HL-60 (cell line): ENCODE results near the gene APBB2.

Experiments used
- GABPA ChIP-seq: IDR thresholded peaks from 2 replicates; pipeline ENCODE4 v1.6.1; 2012; ENCODE audit warnings: low read depth
- TF ChIP-seq, protein P1 (sequence below): IDR thresholded peaks from one replicate; pipeline ENCODE4 v1.5.1; 2011; ENCODE audit warnings: low read length, control low read depth, inconsistent platforms; ENCODE audit not compliant: insufficient read depth

DNA sequence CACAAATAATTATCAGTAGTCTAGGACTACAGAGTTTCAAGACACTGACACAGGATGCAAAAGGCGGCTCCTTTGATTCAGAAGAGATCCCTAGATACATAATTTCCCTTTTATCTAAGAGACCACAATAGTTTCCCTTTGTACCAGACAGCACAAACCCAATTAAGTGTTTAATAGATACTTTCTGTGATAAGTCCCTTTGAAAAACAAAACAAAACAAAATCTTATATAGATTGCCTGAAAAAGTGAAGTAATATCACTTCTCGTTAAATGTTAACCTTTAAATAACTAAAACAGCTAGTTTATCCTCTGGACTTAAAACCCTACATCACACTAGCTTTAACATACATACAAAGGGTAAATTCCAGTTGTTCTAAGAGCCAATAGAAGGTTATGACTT is 49.9 kb downstream of the APBB2 start:
- TF ChIP-seq, protein P1, sequence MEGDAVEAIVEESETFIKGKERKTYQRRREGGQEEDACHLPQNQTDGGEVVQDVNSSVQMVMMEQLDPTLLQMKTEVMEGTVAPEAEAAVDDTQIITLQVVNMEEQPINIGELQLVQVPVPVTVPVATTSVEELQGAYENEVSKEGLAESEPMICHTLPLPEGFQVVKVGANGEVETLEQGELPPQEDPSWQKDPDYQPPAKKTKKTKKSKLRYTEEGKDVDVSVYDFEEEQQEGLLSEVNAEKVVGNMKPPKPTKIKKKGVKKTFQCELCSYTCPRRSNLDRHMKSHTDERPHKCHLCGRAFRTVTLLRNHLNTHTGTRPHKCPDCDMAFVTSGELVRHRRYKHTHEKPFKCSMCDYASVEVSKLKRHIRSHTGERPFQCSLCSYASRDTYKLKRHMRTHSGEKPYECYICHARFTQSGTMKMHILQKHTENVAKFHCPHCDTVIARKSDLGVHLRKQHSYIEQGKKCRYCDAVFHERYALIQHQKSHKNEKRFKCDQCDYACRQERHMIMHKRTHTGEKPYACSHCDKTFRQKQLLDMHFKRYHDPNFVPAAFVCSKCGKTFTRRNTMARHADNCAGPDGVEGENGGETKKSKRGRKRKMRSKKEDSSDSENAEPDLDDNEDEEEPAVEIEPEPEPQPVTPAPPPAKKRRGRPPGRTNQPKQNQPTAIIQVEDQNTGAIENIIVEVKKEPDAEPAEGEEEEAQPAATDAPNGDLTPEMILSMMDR: no peak
- TF ChIP-seq GABPA: no peak
